CD14-positive monocyte (primary cell): Measurements from ENCODE around the gene GTF2F1. TPM values are rescaled to one million over a fixed set of nuclear protein-coding genes. Genes with fewer than 3 reads are reported as not detected.
"Not testable (repeated sequence)": the region's sequence is repeated elsewhere in the genome, so short reads cannot be mapped to it uniquely, and the experiment has no call there.

Experiments
- DNase-seq, 3 donors: peaks; one replicate each; pipeline ENCODE4 v3.0.0-alpha.2; 2011 to 2022
- H2AFZ ChIP-seq: 2 replicates; pipeline ENCODE4 v1.6.0; 2012; ENCODE audit warnings: mild to moderate bottlenecking, low read depth, low read length, inconsistent platforms; ENCODE audit not compliant: insufficient read depth, poor library complexity, severe bottlenecking
- H3K27ac ChIP-seq, 2 donors: 1 replicate in 1 of 2; 2 replicates in 1 of 2; pipeline ENCODE4 v1.5.1; 2012 to 2013; ENCODE audit warnings: low read length in 2 of 2, control low read depth in 1 of 2, inconsistent platforms in 1 of 2, low read depth in 1 of 2, mild to moderate bottlenecking in 1 of 2
- H3K27me3 ChIP-seq, 2 donors: one replicate each; pipeline versions ENCODE4 v1.6.0 to v1.6.1; 2011 to 2013; ENCODE audit warnings: low read length in 2 of 2; ENCODE audit not compliant: control insufficient read depth in 2 of 2, insufficient read depth in 2 of 2
- H3K36me3 ChIP-seq, 2 donors: replicated peaks in 1 of 2; 1 replicate in 1 of 2; 2 replicates in 1 of 2; pipeline versions ENCODE4 v1.5.1 to v1.6.1; 2012 to 2013; ENCODE audit warnings: low read length in 2 of 2, control low read depth in 1 of 2, inconsistent platforms in 1 of 2, mild to moderate bottlenecking in 1 of 2; ENCODE audit not compliant: insufficient read depth in 2 of 2, control insufficient read depth in 1 of 2
- H3K4me1 ChIP-seq, 2 donors: 1 replicate in 1 of 2; 2 replicates in 1 of 2; pipeline versions ENCODE4 v1.5.1 to v1.6.1; 2012 to 2013; ENCODE audit warnings: low read length in 2 of 2, control low read depth in 1 of 2, inconsistent platforms in 1 of 2, mild to moderate bottlenecking in 1 of 2, moderate library complexity in 1 of 2; ENCODE audit not compliant: insufficient read depth in 2 of 2, control insufficient read depth in 1 of 2
- H3K4me2 ChIP-seq: replicated peaks from 2 replicates; pipeline ENCODE3; 2012; ENCODE audit warnings: low read length, moderate library complexity, mild to moderate bottlenecking; ENCODE audit not compliant: poor library complexity, severe bottlenecking; ENCODE audit errors: extremely low read depth
- H3K4me3 ChIP-seq, 3 experiments: fragments of 200-600 bp in 1 of 3; sonication (generic) in 1 of 3; replicated peaks in 1 of 3; 1 replicate in 2 of 3; 2 replicates in 1 of 3; pipeline ENCODE4 v1.5.1; 2011 to 2013; ENCODE audit warnings: low read length in 3 of 3, mild to moderate bottlenecking in 3 of 3, control low read depth in 2 of 3, low read depth in 2 of 3, inconsistent platforms in 1 of 3, moderate library complexity in 1 of 3
- H3K79me2 ChIP-seq: 2 replicates; pipeline ENCODE4 v1.6.0; 2012; ENCODE audit warnings: mild to moderate bottlenecking, control low read depth, inconsistent platforms, low read length, moderate library complexity; ENCODE audit not compliant: insufficient read depth
- H3K9ac ChIP-seq: 2 replicates; pipeline ENCODE4 v1.6.0; 2017; ENCODE audit warnings: low read length, mild to moderate bottlenecking; ENCODE audit not compliant: insufficient read depth, poor library complexity, severe bottlenecking
- H3K9me3 ChIP-seq, 2 donors: replicated peaks in 1 of 2; 1 replicate in 1 of 2; 2 replicates in 1 of 2; pipeline versions ENCODE4 v1.5.1 to v1.6.1; 2012 to 2013; ENCODE audit warnings: low read length in 2 of 2, control low read depth in 1 of 2; ENCODE audit not compliant: control insufficient read depth in 1 of 2, insufficient read depth in 1 of 2
- H4K20me1 ChIP-seq: 2 replicates; pipeline ENCODE4 v1.6.0; 2012; ENCODE audit warnings: mild to moderate bottlenecking, low read length, control low read depth, moderate library complexity; ENCODE audit not compliant: insufficient read depth
- H3K27ac Mint-ChIP-seq, 7 donors: one replicate each; pipeline ENCODE4 v1.8.0; 2020; ENCODE audit warnings: mild to moderate bottlenecking in 7 of 7, mixed read lengths in 7 of 7, moderate library complexity in 6 of 7, inconsistent platforms in 2 of 7
- H3K27me3 Mint-ChIP-seq, 3 donors: one replicate each; pipeline ENCODE4 v1.8.0; 2021 to 2022; ENCODE audit warnings: low read depth in 3 of 3, mild to moderate bottlenecking in 3 of 3, mixed read lengths in 3 of 3, moderate library complexity in 3 of 3, inconsistent platforms in 1 of 3
- H3K36me3 Mint-ChIP-seq, 2 donors: one replicate each; pipeline ENCODE4 v1.8.0; 2020; ENCODE audit warnings: mixed read lengths in 2 of 2, inconsistent platforms in 1 of 2, mild to moderate bottlenecking in 1 of 2
- H3K4me1 Mint-ChIP-seq: one replicate; pipeline ENCODE4 v1.8.0; 2020; ENCODE audit warnings: mild to moderate bottlenecking, mixed read lengths
- H3K4me3 Mint-ChIP-seq, 2 donors: one replicate each; pipeline ENCODE4 v1.8.0; 2020; ENCODE audit warnings: mild to moderate bottlenecking in 2 of 2, mixed read lengths in 2 of 2, moderate library complexity in 1 of 2
- H3K9me3 Mint-ChIP-seq, 7 donors: one replicate each; pipeline ENCODE4 v1.8.0; 2020 to 2022; ENCODE audit warnings: mixed read lengths in 7 of 7, mild to moderate bottlenecking in 6 of 7, moderate library complexity in 6 of 7, inconsistent platforms in 2 of 7
- WGBS: methylation state at CpG from one replicate; pipeline ENCODE4 v1.1.5; 2013; ENCODE audit warnings: missing lambda C conversion rate; ENCODE audit not compliant: insufficient coverage; 5-methylcytosine and 5-hydroxymethylcytosine counted together
- intact Hi-C, 2 donors: fragments of 100-400 bp; cut with micrococcal nuclease; formaldehyde crosslinking; loops; one replicate each; pipeline versions ENCODE4 v1.15.0 to v1.15.1; 2023
- polyA plus RNA-seq, 3 donors: library from polyadenylated mRNA; depleted of rRNA in 1 of 3; unstranded in 2 of 3; stranded (reverse) in 1 of 3; fragments of 300-500 nt in 2 of 3; fragments of >200 nt in 1 of 3; fragmentation: Illumina TruSeq in 2 of 3; gene quantifications; 1 replicate in 2 of 3; 2 replicates in 1 of 3; pipeline ENCODE4 v1.2.3, GENCODE V29; 2012 to 2021
- TF ChIP-seq, protein P1 (sequence below): fragments of 200-600 bp; IDR thresholded peaks from one replicate; pipeline ENCODE4 v1.8.0; 2022; ENCODE audit warnings: antibody characterized with exemption, mild to moderate bottlenecking

The GTF2F1 gene
- polyA plus RNA-seq, 3 donors = 9.4 to 46.4 (median 13.2) TPM

- H3K79me2 ChIP-seq = no peaks in the 10 kb centered on the region
- Mint-ChIP-seq H3K36me3 (no peaks in the 10 kb centered on the region), H3K27me3 (peaks cover 0 to 11% (median 5%) of the 10 kb centered on the region in 3 donors), H3K4me3 (no peak overlapping the region), H3K4me1 (peaks cover 10% of the 10 kb centered on the region), H3K9me3 (peaks cover 0 to 10% (median 4%) of the 10 kb centered on the region in 7 donors), H3K27ac (no peak overlapping the region)
- no peaks in the 10 kb centered on the region for H3K27me3 ChIP-seq
- TF ChIP-seq, protein P1, sequence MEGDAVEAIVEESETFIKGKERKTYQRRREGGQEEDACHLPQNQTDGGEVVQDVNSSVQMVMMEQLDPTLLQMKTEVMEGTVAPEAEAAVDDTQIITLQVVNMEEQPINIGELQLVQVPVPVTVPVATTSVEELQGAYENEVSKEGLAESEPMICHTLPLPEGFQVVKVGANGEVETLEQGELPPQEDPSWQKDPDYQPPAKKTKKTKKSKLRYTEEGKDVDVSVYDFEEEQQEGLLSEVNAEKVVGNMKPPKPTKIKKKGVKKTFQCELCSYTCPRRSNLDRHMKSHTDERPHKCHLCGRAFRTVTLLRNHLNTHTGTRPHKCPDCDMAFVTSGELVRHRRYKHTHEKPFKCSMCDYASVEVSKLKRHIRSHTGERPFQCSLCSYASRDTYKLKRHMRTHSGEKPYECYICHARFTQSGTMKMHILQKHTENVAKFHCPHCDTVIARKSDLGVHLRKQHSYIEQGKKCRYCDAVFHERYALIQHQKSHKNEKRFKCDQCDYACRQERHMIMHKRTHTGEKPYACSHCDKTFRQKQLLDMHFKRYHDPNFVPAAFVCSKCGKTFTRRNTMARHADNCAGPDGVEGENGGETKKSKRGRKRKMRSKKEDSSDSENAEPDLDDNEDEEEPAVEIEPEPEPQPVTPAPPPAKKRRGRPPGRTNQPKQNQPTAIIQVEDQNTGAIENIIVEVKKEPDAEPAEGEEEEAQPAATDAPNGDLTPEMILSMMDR = no peak
- no peak overlapping the region for H3K4me2 ChIP-seq
- no peak overlapping the region for H3K4me3 ChIP-seq
- H3K27ac ChIP-seq = no peak overlapping the region
- H3K9me3 ChIP-seq = no peaks in the 10 kb centered on the region
- peaks cover 0 to 4% of the 10 kb centered on the region in 2 donors for H3K4me1 ChIP-seq
- H4K20me1 ChIP-seq = no peaks in the 10 kb centered on the region
- H3K9ac ChIP-seq = no peak overlapping the region
- H2AFZ ChIP-seq = no peak overlapping the region
- H3K36me3 ChIP-seq = no peaks in the 10 kb centered on the region
- DNase-seq = no peak
- intact Hi-C loops = no loop called here
- no CpG with 5 or more reads among the region's 2 CpGs for WGBS
Observed at GRCh38 chr19:6350688-6351087, 42.3 kb downstream of the GTF2F1 start.

DNA sequence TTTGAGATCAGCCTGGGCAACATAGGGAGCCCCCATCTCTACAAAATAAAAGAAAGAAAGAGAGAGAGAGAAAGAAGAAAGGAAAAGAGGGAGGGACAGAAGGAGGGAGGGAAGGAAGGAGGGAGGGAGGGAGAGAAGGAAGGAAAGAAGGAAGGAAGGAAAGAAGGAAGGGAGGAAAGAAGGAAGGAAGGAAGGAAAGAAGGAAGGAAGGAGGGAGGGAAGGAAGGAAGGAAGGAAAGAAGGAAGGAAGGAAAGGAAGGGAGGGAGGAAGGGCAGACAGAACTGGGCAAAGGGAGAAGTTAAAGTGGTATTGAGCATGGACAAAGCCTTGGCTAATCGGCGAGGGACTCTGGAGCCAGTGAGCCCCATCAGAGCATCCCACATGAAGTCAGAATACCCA, 43.7 kb downstream of the GTF2F1 start:
- Mint-ChIP-seq H3K4me1 (peaks cover 10% of the 10 kb centered on the region), H3K27me3 (peaks cover 2 to 11% (median 5%) of the 10 kb centered on the region in 3 donors)
- DNase-seq, H3K27ac ChIP-seq, H2AFZ ChIP-seq, H3K4me1 ChIP-seq, H4K20me1 ChIP-seq, H3K4me2 ChIP-seq, H3K36me3 Mint-ChIP-seq, H3K9me3 Mint-ChIP-seq, H3K9ac ChIP-seq, H3K4me3 ChIP-seq, H3K36me3 ChIP-seq, H3K79me2 ChIP-seq, H3K27ac Mint-ChIP-seq, H3K27me3 ChIP-seq, H3K9me3 ChIP-seq, H3K4me3 Mint-ChIP-seq, intact Hi-C loops: not testable (repeated sequence)
- no CpG with 5 or more reads among the region's 2 CpGs for WGBS
